ENCODE data around the gene DCXR.

The DCXR gene

DNA sequence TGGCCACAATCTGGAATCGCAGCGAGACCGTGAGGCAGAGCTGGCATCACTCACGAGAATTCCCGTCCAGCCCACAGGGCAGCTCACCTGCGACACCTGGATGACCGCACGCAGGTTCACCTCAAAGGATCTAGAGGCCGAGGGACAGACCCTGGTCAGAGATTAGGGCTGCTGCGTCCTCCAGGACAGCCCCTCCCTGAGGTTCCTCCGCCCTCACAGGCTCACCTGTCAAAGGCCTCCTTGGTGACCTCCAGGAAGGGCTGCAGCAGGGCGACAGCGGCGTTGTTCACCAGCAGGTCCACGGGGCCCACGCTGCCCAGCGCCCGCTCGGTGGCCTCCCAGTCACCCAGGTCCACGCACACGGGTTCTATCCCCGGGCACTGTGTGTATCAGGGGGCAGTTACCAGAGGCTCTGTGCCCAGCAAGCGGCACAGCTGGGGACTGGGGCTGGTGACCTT, 834 bp downstream of the DCXR start:
- DNase-seq, result no peak

DNA sequence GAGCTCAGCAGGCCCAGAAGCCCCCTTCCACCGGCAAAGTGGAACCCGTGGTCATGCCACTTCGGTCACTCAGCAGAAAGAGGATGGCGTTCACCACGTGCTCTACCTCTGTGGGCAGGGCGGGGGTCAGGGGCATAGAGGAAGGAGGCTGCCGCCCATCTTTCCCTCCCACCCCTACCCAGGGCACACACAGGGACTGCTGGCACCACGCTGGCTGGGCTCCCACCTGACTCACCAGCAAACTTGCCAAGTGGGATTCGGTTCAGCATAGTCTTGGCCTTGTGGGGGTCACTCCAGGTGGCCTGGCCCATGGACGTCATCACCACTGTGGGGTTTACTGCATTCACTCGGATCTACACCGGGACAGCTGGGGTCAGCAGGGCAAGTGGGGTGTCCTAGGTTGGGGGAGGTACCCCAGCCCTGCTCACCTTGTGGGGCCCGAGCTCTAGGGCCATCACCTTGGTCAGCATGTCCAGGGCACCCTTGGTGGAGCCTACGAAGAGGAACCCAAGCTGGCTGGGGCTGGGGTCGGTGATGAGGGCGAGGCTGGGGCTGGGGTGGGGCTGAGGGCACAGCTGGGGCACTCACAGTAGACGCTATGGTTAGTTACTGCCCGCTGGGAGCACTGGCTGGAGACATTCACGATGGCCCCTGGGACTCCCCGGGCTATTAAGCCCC, 1.4 kb downstream of the DCXR start:
- no peak for DNase-seq

DNA sequence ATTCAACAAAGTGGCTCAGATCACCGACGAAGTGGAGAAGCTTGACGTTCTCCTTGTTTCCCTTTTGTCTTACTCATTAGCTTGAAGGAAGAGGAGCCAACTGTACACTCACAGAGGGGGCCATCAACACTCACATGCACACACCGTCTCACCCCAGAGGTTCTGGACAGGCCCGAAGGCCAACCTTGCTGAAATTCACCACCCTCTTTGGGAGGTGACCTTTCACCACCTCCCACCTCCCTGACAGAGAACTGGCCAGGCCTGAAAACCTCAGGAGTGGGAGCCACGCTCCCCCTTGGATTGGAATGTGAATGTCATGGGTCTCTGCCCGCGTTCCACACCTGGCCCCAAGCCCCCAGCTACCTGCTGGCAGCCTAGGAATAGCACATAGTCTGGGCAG, 2.0 kb downstream of the DCXR start:
- DNase-seq, result no peak

GRCh38 chr17:82034371-82035011, 3.0 kb downstream of the DCXR start:
- no peak for DNase-seq

GRCh38 chr17:82033359-82034085, 4.0 kb downstream of the DCXR start:
- DNase-seq, result no peak

GRCh38 chr17:82031885-82032627, 5.4 kb downstream of the DCXR start:
- peak; percentile 65 for DNase-seq

GRCh38 chr17:82031303-82031884, 6.1 kb downstream of the DCXR start, which contains the start of gene RAC3:
Gene RAC3 (plus strand): TSS chr17:82031678. CDS start chr17:82031762, 84 bp downstream.
- DNase-seq, result peak; percentile 73

DNA sequence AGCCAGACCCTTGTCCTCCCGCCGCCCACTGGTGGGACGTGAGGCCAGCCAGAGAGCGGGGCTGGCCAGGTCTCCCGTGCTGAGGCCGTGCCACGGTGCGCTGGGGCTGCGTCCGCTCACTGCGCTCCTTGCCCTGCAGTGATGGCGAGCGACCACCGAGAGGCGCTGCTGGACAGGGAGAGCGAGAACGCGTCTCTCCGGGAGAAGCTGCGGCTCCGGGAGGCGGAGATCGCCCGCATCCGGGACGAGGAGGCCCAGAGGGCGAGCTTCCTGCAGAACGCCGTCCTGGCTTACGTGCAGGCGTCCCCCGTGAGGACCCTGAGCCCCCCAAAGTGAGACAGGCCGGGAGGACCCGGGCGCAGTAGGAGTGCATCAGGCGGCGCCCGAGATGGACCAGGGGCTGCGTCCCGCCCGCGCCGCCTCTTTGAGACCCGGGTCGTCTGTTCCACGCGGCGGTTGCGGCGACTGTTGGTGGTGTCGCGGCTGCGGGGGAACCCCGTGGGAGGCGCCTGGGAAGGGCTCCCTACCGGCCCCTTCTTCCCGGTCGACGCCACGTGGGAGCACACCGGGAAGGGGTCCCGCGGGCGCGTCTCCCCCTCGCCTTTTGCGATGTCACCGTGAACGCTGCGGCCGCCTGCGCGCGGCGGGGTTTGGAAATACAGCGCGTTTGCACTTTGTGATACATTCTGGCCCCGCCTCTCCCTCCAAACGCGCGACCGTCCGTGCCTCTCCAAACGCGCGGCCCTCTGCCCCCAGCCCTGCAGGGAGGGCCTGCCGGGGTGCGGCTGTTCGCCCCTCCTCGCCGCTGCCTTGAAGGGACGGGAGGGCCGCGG, 6.8 kb downstream of the DCXR start:
- peak; percentile 89 for DNase-seq

GRCh38 chr17:82029990-82030469, 7.5 kb downstream of the DCXR start:
- DNase-seq, result no peak

DNA sequence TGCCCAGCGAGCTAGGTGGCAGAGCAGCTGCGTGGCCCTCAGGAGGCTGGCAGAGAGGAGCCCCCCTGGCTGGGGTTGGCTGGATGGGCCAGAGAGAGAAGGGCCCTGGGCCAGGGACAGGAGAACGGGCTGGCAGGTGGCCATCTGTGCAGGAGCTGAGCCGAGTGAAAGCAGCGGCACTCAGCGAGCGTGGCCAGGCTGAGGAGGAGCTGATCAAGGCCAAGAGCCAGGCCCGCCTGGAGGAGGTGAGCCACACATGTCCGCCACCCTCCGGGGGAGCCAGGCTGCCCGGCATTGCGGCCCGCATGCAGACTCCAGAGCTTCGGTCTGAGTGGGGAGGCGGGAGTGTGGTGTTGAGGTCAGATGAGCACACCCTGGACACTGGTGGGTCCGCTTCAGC, 8.1 kb downstream of the DCXR start:
- DNase-seq, result no peak

GRCh38 chr17:82028966-82029365, 8.5 kb downstream of the DCXR start:
- no peak for DNase-seq

GRCh38 chr17:82028246-82028645, 9.3 kb downstream of the DCXR start:
- DNase-seq, result no peak

- DNase-seq, result no peak
These were observed 11.9 kb downstream of the DCXR start for GRCh38 chr17:82025401-82026107.

GRCh38 chr17:82024859-82025258, 12.6 kb downstream of the DCXR start:
- DNase-seq, result no peak

- DNase-seq, result peak; percentile 53
These were observed 13.9 kb downstream of the DCXR start for GRCh38 chr17:82023447-82024241.

DNA sequence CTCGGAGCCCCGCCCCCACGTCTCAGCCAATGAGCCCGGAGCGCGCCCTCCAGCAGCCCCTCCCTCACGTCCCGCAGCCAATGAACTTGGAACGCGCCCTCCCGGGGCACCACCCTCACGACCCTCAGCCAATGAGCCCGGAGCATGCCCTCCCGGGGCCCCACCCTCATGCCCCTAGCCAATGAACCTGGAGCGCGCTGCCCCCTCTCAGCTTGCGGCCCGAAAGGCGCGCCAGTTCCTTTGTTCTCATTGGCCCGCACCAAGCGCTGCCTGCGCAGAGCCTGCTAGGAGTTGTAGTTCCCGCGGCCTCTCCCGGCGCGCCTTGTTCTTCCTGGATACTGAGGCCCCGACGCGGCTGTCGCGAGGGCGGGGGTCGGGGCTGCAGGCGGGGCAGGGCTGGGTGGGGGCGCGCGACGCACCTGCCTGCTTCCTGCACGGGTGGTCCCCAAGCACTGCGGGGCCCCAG, 14.5 kb downstream of the DCXR start, which contains the start of gene LRRC45:
Gene LRRC45, plus strand, starts transcription at position 325 of the 466 bp plus-strand sequence. CDS start 339 bp downstream, outside the sequence.
- peak; percentile 100 for DNase-seq

DNA sequence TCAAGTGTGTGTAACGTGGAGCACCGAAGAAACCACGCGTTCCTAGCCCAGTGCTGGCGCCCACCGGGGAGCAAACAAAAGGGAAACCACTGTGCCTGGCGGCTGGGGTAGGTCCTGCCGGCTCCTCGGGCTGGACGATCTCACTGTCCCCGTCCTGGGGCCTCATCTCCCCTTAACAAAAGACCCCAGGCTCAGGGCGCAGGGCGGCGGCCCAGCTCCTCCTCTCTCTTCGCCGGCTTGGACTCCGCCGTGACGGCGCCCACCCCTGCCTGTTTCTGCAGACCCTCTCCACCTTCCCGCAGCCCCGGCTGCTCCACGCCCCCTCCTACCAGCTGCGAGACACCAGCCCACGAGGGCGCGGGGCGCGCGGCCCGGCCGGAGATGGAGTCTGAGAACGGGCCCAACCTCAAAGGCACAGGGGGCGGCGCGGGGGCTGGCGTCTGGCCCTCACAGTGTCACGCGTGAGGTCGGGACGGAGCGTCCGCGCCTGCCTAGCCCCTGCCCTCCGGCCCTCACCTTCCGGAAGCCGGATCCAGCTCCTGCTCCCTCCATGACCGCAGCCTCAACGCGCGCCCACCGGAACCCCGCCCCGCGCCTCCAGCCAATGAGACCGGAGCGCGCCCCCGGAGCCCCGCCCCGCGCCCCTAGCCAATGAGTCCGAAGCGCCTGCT, 15.1 kb downstream of the DCXR start, which contains the start of gene CENPX:
Gene CENPX, minus strand, starts transcription at position 569 of the 671 bp plus-strand sequence. Its CDS starts 17 bp downstream, at position 552.
- DNase-seq, result no peak

- DNase-seq, result no peak
These were observed 15.6 kb downstream of the DCXR start for GRCh38 chr17:82021900-82022309.

Data from NCI-H345 (cell line).